ENCODE data around the gene CCL2.

DNA sequence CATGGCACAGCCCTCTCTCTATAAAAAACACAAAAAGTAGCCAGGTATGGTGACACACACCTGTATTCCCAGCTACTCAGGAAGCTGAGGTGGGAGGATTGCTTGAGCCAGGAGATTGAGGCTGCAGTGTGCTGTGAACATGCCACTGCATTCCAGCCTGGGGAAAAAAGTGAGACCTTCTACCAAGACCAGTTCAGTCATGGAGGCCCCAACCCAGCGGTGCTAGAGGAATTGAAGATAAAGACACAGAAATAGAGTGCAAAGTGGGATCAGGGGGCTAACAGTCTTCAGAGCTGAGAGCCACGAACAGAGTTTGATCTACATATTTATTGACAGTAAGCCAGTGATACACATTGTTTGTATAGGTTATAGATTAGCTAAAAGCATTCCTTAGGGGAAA lies 48.5 kb downstream of the CCL2 start:
- TF ChIP-seq, protein P1, sequence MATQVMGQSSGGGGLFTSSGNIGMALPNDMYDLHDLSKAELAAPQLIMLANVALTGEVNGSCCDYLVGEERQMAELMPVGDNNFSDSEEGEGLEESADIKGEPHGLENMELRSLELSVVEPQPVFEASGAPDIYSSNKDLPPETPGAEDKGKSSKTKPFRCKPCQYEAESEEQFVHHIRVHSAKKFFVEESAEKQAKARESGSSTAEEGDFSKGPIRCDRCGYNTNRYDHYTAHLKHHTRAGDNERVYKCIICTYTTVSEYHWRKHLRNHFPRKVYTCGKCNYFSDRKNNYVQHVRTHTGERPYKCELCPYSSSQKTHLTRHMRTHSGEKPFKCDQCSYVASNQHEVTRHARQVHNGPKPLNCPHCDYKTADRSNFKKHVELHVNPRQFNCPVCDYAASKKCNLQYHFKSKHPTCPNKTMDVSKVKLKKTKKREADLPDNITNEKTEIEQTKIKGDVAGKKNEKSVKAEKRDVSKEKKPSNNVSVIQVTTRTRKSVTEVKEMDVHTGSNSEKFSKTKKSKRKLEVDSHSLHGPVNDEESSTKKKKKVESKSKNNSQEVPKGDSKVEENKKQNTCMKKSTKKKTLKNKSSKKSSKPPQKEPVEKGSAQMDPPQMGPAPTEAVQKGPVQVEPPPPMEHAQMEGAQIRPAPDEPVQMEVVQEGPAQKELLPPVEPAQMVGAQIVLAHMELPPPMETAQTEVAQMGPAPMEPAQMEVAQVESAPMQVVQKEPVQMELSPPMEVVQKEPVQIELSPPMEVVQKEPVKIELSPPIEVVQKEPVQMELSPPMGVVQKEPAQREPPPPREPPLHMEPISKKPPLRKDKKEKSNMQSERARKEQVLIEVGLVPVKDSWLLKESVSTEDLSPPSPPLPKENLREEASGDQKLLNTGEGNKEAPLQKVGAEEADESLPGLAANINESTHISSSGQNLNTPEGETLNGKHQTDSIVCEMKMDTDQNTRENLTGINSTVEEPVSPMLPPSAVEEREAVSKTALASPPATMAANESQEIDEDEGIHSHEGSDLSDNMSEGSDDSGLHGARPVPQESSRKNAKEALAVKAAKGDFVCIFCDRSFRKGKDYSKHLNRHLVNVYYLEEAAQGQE (IDR thresholded peaks at IDR 0.05; ENCODE audit: insufficient read depth in 1 of 2, low read depth in 2 of 2, low read length in 2 of 2) = no peak
- no peak for TF ChIP-seq POLR2AphosphoS5 (IDR thresholded peaks at IDR 0.05; ENCODE audit: low read depth, low read length)
- no peak for TF ChIP-seq SIN3A (IDR thresholded peaks at IDR 0.05; ENCODE audit: borderline replicate concordance, insufficient read depth, low read length)
- no peak for TF ChIP-seq TAF1 (IDR thresholded peaks at IDR 0.05; ENCODE audit: borderline replicate concordance, insufficient read depth, low read length)
